HG03066 (cell line): ENCODE results near the gene STX3.

ENCODE experiments used
- ATAC-seq: cut with Tn5 transposase; IDR thresholded peaks from one replicate; pipeline ENCODE4 v1.9.1; 2021; ENCODE audit warnings: low read depth; ENCODE audit not compliant: unreplicated experiment

STX3 gene

DNA sequence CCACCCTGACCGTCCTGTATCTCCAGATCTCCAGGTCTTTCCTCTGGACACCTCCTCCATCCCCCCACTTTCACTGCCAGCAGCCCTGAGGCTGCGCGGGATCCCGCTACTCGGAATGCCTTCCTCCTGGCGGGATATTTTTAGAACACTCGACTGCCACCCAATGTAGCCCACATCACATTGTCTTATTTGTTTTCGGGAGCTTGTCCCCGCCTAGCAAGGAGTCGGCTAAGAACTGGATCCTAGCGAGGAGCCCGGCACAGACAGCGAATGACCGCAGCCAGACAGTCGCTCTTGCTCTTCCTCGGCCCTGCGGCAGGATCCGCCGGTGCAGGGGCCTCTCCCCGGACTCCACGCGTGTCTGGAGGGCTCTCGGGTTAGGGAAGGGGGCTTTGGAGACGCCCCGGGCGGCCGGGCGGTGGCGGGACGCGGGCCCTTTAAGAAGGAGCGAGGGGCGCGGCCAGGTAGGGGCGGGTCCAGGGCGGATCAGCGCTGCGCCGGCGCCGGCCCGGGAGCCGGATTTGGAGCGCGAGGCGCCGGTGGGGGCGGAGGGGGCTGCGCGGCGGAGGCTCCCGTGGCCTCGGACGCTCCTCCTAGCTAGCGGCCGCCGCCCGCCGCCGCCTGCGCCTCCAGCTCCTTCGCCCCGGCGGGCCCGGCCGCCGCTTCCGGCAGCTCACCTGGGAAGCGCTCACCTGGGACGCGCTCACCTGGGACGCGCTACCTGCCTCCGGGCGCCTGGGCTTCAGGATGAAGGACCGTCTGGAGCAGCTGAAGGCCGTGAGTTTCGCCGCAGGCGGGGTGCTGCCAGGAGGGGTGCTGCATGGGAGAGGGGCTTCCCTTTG lies at the start of gene STX3:
Gene STX3 (plus strand): TSS at position 518 of the 842 bp plus-strand sequence. CDS start 230 bp downstream, at position 748.
- ATAC-seq: peak; percentile 53

DNA sequence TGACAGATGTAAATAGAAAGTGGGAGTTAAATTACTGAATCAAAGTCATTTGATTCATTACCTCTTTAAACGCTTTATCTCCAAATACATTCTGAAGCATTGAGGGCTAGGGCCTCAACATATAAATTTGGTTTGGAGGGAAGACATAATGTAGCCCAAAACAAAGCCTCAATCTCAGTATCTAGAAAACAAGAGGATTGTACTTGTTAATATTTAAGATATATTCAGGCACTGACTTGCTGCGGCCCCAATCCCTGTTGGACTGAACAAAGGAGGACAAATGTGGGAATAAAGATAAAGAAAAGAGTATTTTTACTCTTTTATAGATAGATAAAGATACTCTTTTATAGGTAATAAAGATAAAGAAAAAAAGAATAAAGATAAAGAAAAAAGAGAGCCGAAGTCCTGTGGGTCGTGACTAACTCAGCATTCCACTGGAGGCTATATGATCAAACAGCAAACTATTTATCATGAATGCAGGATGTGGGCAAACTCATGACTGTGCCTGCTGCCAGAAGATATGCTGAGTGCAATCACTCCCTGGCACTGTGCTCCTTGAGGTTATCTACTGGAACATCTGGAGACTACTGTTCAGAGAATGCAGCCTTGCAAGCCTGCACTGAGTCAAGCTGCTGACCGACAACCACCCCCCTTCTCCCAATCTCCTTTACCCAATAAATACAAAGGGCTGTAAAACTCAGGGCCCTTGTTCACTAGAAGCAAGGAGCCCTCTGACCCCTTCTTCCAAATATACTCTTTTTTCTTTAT lies 48.5 kb upstream of the STX3 start:
- no peak for ATAC-seq

DNA sequence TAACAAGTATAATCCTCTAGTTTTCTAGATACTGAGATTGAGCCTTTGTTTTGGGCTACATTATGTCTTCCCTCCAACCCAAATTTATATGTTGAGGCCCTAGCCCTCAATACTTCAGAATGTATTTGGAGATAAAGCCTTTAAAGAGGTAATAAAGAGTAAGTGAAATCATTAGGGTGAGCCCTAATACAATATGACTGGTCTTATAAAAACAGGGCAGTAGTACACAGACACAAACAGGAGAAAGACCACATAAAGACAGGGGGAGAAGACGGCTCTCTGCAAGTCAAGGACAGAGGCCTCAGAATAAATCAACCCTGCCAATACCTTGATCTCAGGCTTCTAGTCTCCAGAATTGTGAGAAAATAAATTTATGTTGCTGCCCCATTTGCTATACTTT lies 47.8 kb upstream of the STX3 start:
- ATAC-seq: no peak

DNA sequence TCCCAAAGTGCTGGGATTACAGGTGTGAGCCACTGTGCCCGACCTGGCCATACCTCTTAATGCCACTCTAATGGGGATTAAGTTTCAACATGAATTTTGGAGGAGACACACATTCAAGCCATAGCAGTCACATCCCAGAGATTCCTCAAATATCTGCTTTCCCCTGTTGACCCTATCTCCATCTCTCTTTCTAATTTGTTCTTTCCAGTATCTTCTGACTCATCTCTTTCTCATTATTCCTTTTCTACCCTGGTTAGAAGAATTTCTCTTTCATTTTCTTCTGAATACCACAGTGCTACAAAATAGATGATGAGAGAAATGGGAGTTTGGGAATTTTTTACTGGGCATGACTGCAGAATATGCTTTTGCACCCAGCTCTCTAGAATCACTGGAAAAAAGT lies 46.6 kb upstream of the STX3 start:
- no peak for ATAC-seq

DNA sequence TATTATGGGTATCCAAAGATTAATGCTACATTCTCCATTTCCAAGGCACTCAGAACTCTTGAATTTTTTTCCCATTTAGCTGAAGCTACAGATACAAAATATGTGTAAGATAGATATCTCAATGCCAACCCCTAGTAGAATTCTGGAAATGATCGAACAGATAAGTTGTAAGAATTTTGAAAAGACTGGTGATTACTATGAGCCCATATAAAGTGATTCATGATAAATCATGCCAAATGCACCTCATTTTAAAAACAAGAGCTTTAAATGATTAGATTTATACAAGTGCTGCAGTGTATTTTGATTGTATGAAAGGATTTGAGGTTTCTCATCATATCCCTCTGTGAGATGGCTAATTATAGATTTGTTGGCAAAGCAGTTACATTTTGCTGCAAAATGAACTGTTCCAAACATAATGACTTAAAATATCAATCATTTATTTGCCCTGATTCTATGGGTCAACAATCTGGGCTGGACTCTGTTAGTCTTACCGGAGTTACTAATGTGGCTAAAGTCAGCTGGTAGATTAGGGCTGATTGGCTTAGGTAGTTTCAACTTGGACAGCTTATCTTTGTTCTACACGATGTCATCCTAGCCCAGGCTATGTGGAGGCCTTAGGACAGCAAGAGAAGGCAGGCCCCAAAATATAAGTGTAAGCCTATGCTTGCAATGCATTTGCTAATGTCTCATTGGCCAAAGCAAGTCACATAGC lies 44.9 kb upstream of the STX3 start:
- no peak for ATAC-seq

DNA sequence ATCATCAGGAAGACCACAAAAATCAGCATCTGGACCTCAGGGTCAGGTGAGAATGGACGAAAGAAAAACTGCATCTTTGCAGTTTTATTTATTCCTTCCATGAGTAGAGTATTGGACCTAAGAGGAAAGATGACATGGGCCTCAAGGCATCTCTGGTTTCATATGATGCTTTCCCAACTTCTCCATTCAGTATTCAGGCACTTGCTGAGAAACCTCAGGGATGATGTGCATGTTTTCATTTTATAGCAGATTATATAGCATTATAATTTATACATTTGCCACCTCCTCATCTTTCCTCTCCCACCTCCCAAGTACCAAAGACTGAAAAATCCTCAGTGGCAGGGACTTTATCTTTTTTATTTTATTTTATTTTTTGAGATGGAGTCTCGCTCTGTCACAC lies 41.4 kb upstream of the STX3 start, which contains the start of gene OR10V1:
Gene OR10V1 (minus strand): TSS at position 101 of the 400 bp plus-strand sequence. CDS start 0 bp downstream, at position 101.
- no peak for ATAC-seq

DNA sequence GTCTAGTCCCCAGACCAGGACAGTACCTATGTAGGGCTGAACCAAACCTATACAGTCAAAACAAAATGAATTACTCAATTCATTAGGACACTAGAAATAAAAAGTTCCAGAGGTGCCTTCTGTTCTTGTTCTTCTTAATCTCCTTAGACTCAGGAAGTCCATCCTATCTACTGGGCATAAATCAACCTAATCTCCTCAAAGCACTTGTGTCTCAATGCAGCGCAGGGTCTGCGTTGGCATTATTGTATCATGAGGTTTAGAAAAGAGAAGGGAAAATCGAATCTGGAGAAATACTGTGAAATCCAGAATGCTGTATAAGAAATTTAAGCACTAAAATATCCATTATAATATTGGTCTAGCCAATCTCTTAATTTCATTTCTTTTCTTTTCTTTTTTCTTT lies 39.1 kb upstream of the STX3 start:
- no peak for ATAC-seq

DNA sequence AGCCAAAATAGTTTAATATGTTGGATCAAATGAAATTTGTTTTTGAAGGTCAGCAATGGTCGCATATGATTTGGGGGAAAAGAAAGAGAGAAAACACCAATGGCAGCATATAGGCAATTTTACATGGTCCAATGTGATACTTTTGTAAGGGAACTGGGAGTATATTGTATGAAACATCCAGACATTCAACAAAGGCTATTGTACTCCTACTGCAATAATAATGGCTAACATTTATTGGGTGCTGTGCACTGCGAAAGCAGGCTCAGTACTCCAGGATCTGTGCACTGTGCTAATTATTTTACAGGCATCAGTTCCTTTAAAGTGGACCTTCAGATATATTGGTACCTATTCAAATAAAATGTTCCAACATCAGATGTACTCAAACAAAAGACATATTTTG lies 35.6 kb upstream of the STX3 start:
- ATAC-seq: no peak

DNA sequence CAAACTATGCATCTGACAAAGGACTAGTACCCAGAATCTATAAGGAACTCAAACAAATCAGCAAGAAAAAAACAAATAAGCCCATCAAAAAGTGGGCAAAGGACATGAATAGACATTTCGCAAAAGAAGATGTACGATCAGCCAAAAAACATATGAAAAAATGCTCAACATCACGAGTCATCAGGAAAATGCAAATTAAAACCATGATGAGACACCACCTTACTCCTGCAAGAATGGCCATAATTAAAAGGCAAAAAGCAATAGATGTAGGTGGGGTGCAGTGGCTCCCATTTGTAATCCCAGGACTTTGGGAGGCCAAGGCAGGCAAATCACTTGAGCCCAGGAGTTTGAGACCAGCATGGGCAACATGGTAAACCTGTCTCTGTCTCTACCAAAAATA lies 31.1 kb upstream of the STX3 start:
- ATAC-seq: no peak

DNA sequence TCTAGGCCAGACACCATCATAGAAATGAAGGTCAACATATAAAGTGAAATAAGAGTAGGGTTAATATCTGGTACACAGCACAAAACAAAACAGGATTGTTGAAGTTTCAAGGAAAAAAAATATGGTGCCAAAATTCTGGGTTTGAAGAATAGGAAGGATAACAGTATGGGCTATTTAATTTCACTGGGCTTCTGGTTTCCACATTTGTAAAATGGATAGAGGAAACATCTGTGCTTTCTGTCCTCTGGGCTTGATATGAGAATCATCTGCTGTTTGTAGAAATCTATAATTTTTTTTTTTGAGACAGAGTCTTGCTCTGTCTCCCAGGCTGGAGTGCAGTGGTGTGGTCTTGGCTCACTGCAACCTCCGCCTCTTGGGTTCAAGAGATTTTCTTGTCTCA lies 27.8 kb upstream of the STX3 start:
- no peak for ATAC-seq

DNA sequence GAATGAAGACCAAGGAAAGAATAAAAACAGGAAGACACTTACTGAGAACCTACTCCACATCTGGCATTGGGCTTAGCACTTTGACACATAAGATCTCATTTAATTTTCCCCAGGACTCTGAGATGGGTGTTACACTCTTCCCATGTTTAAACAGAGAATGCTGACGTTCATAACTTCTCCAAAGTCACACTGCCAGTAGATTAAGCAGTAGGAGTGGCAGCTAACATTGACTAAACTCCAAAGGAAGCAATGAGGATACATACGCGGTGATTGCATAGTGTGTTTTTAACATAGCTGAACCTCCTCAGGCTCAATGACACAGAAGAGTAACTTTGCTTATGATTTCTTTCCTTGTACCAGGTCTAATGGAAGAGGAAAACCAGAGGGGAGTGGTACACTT lies 27.0 kb upstream of the STX3 start:
- no peak for ATAC-seq

DNA sequence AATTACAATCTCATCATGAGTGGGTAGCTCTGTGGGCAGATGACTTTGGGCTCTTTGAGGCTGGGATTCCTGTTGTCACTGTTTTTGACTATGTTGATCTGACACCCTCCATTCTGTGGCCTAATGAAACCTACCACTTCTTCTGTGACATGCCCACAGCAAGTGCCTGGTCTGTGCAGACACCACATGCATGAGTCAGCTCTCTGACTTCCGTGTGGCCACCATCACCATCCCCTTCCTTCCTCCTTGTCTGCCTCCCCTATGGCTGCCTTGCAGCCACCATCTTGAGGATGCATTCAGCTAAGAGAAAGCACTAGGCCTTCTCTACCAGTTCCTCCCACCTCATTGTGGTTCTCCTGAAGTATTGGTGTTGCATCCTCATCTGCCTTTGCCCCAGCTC lies 26.3 kb upstream of the STX3 start:
- ATAC-seq: no peak

DNA sequence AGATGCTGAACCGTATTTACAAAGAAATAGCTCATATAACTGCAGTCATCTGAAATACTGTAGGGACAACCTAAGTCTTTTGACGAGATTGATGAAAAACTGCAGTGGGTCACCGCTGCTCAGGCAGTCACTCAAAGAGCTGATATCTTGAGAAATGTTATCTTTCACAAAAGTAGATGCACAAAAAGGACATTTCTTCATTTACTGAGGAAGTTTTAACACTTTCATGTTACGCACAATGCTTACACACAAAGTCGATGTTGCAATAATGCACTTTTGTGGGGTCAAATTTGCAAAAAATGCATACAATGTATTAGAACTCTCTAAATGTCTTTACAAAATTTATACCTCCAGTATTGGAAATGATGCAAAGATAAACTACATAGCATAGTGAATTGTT lies 25.3 kb upstream of the STX3 start:
- ATAC-seq: no peak

DNA sequence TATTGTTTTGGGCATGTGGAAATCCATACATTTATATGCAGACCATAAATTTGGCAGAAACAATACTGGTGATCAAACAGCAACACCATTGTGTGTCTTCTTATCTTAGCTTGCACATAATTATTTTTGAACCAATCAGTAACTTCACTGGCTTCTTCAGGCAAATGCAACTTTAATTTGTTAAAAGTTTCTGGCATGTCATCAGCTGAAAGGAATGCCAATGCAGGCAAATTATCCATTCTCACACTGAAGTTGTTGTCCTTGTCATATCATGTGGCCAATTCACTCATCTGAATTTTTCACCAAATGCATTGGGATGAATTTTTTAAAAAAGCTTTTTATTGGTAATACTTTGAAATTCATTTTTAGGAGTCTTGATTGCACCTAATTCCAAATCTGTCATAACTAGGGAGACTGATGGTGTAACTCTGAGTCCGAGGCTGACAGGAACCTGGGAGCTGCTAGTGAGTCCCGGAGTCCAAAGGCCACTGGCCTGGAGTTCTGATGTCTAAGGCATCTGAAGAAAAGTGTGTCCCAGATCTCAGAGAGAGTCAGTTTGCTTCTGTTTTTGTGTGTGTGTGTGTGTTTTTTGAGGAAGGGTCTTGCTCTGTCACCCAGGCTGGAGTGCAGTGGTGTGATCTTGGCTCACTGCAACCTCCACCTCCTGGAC lies 24.1 kb upstream of the STX3 start:
- ATAC-seq: no peak

DNA sequence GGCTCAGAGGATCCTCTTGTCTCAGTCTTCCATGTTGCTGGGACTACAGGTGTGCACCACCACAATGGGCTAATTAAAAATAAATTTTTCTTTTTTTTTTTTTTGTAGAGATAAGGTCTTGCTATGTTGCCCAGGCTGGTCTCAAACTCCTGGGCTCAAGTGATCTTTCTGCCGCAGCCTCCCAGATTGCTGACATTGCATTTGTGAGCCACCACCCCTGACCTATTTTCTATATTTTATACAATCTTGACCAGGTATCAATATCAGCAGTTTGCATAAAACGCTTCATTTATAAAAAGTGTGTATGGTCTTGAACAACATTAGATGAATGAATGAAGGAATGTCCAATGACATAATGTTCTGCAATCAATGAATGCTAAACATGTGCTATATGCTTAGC lies 9.1 kb upstream of the STX3 start:
- no peak for ATAC-seq

DNA sequence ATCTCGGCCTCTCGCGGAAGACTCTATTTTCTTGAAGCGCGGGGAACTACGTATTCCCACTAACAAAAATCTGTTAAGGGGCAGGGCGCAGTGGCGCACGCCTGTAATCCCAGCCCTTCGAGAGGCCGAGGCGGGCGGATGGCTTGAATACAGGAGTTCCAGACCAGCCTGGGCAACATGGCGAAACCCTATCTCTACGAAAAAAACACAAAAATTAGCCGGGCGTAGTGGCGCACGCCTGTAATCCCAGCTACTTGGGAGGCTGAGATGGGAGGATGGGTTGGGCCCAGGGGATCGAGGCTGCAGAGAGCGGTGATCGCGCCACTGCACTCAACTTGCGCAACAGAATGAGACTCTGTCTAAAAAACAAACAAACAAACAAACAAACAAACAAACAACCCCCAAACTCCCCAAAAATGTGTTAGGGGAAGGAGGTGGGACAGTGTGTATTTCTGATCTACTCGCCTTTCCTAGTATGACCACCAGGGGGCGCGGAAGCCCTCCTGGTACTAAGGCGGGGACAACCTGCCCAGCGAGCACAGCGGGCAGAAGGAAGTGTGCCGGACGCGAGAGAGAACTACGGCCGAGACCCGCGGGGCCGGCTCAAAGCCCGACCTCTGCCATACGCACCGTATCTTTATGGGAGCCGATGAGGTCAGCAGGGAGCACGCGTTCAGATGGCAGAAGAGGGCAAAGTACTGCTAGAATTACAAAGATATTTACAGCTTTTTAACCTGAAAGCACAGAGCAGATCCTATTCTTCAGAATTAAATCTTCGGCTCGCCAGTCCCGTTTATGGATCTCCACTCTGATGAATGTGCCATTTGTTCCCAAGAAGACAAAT lies 1.3 kb upstream of the STX3 start:
- ATAC-seq: peak; percentile 67

DNA sequence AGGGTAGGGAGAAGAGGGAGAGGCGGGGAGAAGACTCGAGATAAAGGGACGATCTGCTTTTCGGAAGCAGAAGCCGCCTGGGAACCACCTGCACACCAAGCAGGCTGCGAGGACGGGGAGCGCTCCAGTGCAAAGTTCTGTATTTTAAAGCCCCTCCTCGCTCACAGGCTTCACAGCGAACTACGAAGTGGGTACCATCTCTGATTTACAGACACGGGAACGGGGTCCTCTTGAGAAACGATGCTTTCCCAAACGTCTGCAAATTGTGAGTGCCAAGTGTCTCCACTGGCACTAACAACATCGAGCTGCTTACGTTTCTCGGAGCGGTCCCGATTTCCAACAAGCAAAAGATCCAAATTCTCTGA lies 700 bp upstream of the STX3 start:
- no peak for ATAC-seq

DNA sequence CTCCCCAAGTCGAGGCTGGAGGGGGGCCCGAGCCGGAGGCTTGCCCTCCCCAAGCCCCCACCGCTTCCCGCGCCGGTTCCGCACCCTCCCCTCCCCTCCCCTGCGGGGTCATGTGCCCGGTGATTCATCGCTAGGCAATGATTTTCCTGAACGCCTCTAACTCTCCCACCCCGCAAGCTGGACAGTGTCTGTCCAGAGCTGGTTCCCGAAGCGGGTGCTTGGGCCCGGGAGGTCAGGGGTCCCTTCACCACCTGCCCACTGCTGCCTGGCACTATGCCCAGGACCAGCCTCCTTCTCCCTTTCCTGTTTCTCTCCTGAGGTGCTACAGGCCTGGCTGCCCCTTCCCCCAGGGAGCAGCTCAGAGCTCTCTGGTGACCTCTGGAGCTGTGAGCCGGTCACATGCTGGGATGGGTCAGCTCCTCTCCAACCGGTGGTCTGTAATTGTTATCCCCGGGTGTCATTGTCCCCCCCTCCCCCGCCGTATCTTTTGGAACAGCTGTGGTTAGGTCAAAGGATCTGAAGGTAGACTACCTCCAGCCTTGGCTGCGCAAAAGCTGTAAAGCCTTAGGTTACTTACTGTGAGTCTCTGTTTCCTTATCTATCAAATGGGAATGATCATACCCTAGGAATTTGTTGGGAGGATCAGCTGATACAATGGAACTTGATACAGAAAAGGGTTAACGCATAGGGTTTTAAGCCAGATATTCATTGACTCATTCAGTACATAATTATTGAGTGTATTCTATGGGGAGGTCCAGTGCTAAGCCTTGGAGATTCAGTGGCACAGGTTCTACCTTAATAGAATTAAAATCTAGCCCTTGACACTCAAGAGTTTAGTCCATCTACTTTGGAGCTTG lies 753 bp downstream of the STX3 start:
- no peak for ATAC-seq

DNA sequence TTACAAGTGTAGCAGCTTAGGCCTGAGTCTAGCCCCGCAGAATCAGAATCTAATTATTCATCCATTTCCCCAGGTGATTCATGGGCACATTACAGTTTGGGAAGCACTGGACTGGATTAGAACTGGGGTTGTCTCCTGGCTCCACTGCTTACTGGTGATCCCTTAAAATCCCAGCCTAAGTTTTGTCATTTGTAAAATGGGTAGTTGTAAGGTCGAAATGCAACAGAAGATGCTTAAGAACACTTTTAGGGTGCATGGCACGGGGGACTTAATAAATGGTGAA lies 1.3 kb downstream of the STX3 start:
- no peak for ATAC-seq
